Small intestine (tissue), 7 donors: ENCODE results near the gene PLA2G4B. TPM values are rescaled to one million over a fixed set of nuclear protein-coding genes. Genes with fewer than 3 reads are reported as not detected.

Source experiments
- DNase-seq, 2 donors: peaks; one replicate each; pipeline versions ENCODE4 v3.0.0 to v3.0.0-alpha.2; 2013
- FAIRE-seq: peaks from 2 replicates; lab custom pipeline; 2012; peaks lifted over from hg19 to GRCh38; lab: Jason Lieb, UNC
- H3K27ac ChIP-seq, 3 donors: one replicate each; pipeline ENCODE4 v1.5.1; 2013; ENCODE audit warnings: low read length in 2 of 3, mild to moderate bottlenecking in 2 of 3, control low read depth in 1 of 3, inconsistent platforms in 1 of 3, low read depth in 1 of 3, moderate library complexity in 1 of 3
- H3K27me3 ChIP-seq, 3 donors: one replicate each; pipeline ENCODE4 v1.6.1; 2013; ENCODE audit warnings: low read length in 3 of 3, inconsistent platforms in 1 of 3; ENCODE audit not compliant: control insufficient read depth in 3 of 3, insufficient read depth in 3 of 3
- H3K36me3 ChIP-seq, 3 donors: one replicate each; pipeline ENCODE4 v1.6.1; 2013; ENCODE audit warnings: low read length in 3 of 3, inconsistent platforms in 1 of 3, low read depth in 1 of 3, mild to moderate bottlenecking in 1 of 3, moderate library complexity in 1 of 3; ENCODE audit not compliant: control insufficient read depth in 3 of 3, insufficient read depth in 2 of 3
- H3K4me1 ChIP-seq, 3 donors: one replicate each; pipeline ENCODE4 v1.6.1; 2013; ENCODE audit warnings: low read length in 2 of 3, inconsistent platforms in 1 of 3, low read depth in 1 of 3, mild to moderate bottlenecking in 1 of 3, moderate library complexity in 1 of 3; ENCODE audit not compliant: control insufficient read depth in 3 of 3, insufficient read depth in 2 of 3
- H3K4me3 ChIP-seq, 3 donors: one replicate each; pipeline ENCODE4 v1.5.1; 2013; ENCODE audit warnings: low read length in 3 of 3, control low read depth in 1 of 3, inconsistent platforms in 1 of 3, low read depth in 1 of 3, mild to moderate bottlenecking in 1 of 3, moderate library complexity in 1 of 3
- H3K9me3 ChIP-seq, 2 donors: one replicate each; pipeline ENCODE4 v1.6.1; 2013; ENCODE audit warnings: low read depth in 1 of 2, low read length in 1 of 2; ENCODE audit not compliant: control insufficient read depth in 2 of 2, insufficient read depth in 1 of 2
- WGBS, 3 donors: extraction: QIAGEN DNeasy Blood & Tissue Kit; methylation state at CpG; one replicate each; pipeline ENCODE4 v1.1.7; 2013; 5-methylcytosine and 5-hydroxymethylcytosine counted together
- polyA plus RNA-seq, 4 donors: library from polyadenylated mRNA; stranded (reverse) in 3 of 4; unstranded in 1 of 4; fragments of 200-250 nt in 3 of 4; fragments of 120-200 nt in 1 of 4; gene quantifications; one replicate each; pipeline versions ENCODE4 v1.2.1 to v1.2.3, GENCODE V29; 2013
- donor health status: healthy with polysubstance abuse.
- donor health status: control.
- donor health status: control.
- donor health status: Bipolar disorder and iron deficiency.
- donor health status: healthy.

Gene PLA2G4B
- polyA plus RNA-seq, 4 donors = 4.6 to 13.0 (median 10.2) TPM

- DNase-seq = no peak
- no peaks in the 10 kb centered on the region for H3K9me3 ChIP-seq
- no peak overlapping the region for H3K27ac ChIP-seq
- FAIRE-seq = no peak
- WGBS, 3 donors = 71 to 93% (median 77%) methylated on average over 7 of the region's 7 CpGs
- no peaks in the 10 kb centered on the region for H3K36me3 ChIP-seq
- H3K4me1 ChIP-seq = peaks cover 0 to 8% (median 0%) of the 10 kb centered on the region in 3 donors
- H3K27me3 ChIP-seq = no peaks in the 10 kb centered on the region
- H3K4me3 ChIP-seq = no peak overlapping the region
Observed at GRCh38 chr15:41888662-41889253, 50.1 kb downstream of the PLA2G4B start.

- no peaks in the 10 kb centered on the region for H3K27me3 ChIP-seq
- H3K36me3 ChIP-seq = no peaks in the 10 kb centered on the region
- H3K4me3 ChIP-seq = no peak overlapping the region
- peaks cover 0 to 22% (median 5%) of the 10 kb centered on the region in 3 donors for H3K4me1 ChIP-seq
- 92 to 93% (median 93%) methylated on average over 6 of the region's 6 CpGs for WGBS, 3 donors
- DNase-seq (no peak), FAIRE-seq (no peak)
- H3K27ac ChIP-seq = no peak overlapping the region
- H3K9me3 ChIP-seq = no peaks in the 10 kb centered on the region
Observed at GRCh38 chr15:41890050-41890690, 51.5 kb downstream of the PLA2G4B start.

- 73 to 85% (median 82%) methylated on average over 6 of the region's 6 CpGs for WGBS, 3 donors
- no peak for DNase-seq
Observed at GRCh38 chr15:41891226-41891625, 52.6 kb downstream of the PLA2G4B start.

GRCh38 chr15:41891946-41892345 lies 53.3 kb downstream of the PLA2G4B start:
- H3K36me3 ChIP-seq = peaks cover 0 to 8% (median 0%) of the 10 kb centered on the region in 3 donors
- peaks cover 0 to 22% (median 5%) of the 10 kb centered on the region in 3 donors for H3K4me1 ChIP-seq
- H3K27ac ChIP-seq = no peak overlapping the region
- FAIRE-seq (no peak), DNase-seq (no peak)
- no peak overlapping the region for H3K4me3 ChIP-seq
- WGBS, 3 donors = 22 to 62% (median 54%) methylated on average over 3 of the region's 3 CpGs
- no peaks in the 10 kb centered on the region for H3K27me3 ChIP-seq
- no peaks in the 10 kb centered on the region for H3K9me3 ChIP-seq

More at GRCh38 chr15:41891226-41891625, 52.6 kb downstream of the PLA2G4B start:
- Histone ChIP-seq H3K4me1 (peaks cover 0 to 22% (median 5%) of the 10 kb centered on the region in 3 donors), H3K27me3 (no peaks in the 10 kb centered on the region), H3K36me3 (peaks cover 0 to 3% (median 0%) of the 10 kb centered on the region in 3 donors), H3K9me3 (no peaks in the 10 kb centered on the region), H3K27ac (no peak overlapping the region), H3K4me3 (no peak overlapping the region)
- FAIRE-seq = no peak

- H3K4me3 ChIP-seq = no peak overlapping the region
- H3K9me3 ChIP-seq = no peaks in the 10 kb centered on the region
- H3K36me3 ChIP-seq = peaks cover 0 to 17% (median 0%) of the 10 kb centered on the region in 3 donors
- H3K27ac ChIP-seq = no peak overlapping the region
- WGBS, 3 donors = 39 to 72% (median 52%) methylated on average over 20 to 22 of the region's 22 CpGs
- DNase-seq = peak in 1 of 2 donors; percentile 57
- no peaks in the 10 kb centered on the region for H3K27me3 ChIP-seq
- H3K4me1 ChIP-seq = peaks cover 0 to 22% (median 5%) of the 10 kb centered on the region in 3 donors
- no peak for FAIRE-seq
Observed at GRCh38 chr15:41892621-41893421, 54.2 kb downstream of the PLA2G4B start.

GRCh38 chr15:41893422-41894250 lies 55.0 kb downstream of the PLA2G4B start, which contains the start of gene SPTBN5:
TSS of gene SPTBN5 (minus strand) at chr15:41894053. CDS start at chr15:41893497, 556 bp downstream.
- peaks cover 0 to 20% (median 0%) of the 10 kb centered on the region in 3 donors for H3K36me3 ChIP-seq
- no peaks in the 10 kb centered on the region for H3K27me3 ChIP-seq
- peaks cover 0 to 22% (median 5%) of the 10 kb centered on the region in 3 donors for H3K4me1 ChIP-seq
- peak in 1 of 2 donors; percentile 39 for DNase-seq
- peak within 1 kb of the TSS in 2 of 3 donors; percentile 4 to 6 for H3K27ac ChIP-seq
- 42 to 81% (median 80%) methylated on average over 15 of the region's 15 CpGs for WGBS, 3 donors
- no peaks in the 10 kb centered on the region for H3K9me3 ChIP-seq
- no peak within 1 kb of the TSS for H3K4me3 ChIP-seq
- FAIRE-seq = no peak

GRCh38 chr15:41894251-41894790 lies 55.7 kb downstream of the PLA2G4B start:
- FAIRE-seq = no peak
- peak overlapping the region in 2 of 3 donors; percentile 4 to 6 for H3K27ac ChIP-seq
- 68 to 80% (median 79%) methylated on average over 15 to 17 of the region's 17 CpGs for WGBS, 3 donors

More at GRCh38 chr15:41894251-41894790, 55.7 kb downstream of the PLA2G4B start:
- Histone ChIP-seq H3K36me3 (peaks cover 0 to 24% (median 0%) of the 10 kb centered on the region in 3 donors), H3K4me1 (peaks cover 0 to 22% (median 5%) of the 10 kb centered on the region in 3 donors), H3K9me3 (no peaks in the 10 kb centered on the region), H3K27me3 (no peaks in the 10 kb centered on the region), H3K4me3 (no peak overlapping the region)
- DNase-seq = no peak
